D721Med (cell line): ENCODE results near the gene SPACA9.

Source experiments
- DNase-seq: peaks from one replicate; pipeline ENCODE4 v3.0.0; 2011; ENCODE audit warnings: low spot score; ENCODE audit not compliant: insufficient read length
- FAIRE-seq: peaks from 2 replicates; lab custom pipeline; 2011; peaks lifted over from hg19 to GRCh38; lab: Jason Lieb, UNC
- TF ChIP-seq, protein P1 (sequence below): IDR thresholded peaks from 2 replicates; pipeline ENCODE4 v1.5.1; 2012; ENCODE audit warnings: mild to moderate bottlenecking, control low read depth; ENCODE audit not compliant: insufficient read depth; ENCODE audit errors: missing control alignments

Gene SPACA9

DNA sequence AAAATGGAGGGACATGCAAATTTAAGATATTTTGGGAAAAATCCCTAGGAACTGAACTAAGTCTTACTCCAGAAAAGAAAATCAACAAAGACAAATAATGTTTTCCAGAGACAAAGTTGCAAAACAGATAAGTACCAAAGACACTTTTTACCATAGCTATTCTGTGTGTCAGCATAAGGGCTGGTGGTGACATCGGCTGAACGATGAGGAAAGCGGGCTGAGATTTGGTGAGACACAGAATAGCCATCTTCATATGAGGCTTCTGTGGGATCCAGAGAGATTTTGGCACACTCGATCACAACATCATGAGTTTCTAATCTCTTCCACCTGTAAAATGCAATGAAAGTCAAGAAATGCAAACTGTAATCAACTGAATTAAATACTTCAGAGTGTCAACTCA lies 33.4 kb downstream of the SPACA9 start:
- TF ChIP-seq, protein P1, sequence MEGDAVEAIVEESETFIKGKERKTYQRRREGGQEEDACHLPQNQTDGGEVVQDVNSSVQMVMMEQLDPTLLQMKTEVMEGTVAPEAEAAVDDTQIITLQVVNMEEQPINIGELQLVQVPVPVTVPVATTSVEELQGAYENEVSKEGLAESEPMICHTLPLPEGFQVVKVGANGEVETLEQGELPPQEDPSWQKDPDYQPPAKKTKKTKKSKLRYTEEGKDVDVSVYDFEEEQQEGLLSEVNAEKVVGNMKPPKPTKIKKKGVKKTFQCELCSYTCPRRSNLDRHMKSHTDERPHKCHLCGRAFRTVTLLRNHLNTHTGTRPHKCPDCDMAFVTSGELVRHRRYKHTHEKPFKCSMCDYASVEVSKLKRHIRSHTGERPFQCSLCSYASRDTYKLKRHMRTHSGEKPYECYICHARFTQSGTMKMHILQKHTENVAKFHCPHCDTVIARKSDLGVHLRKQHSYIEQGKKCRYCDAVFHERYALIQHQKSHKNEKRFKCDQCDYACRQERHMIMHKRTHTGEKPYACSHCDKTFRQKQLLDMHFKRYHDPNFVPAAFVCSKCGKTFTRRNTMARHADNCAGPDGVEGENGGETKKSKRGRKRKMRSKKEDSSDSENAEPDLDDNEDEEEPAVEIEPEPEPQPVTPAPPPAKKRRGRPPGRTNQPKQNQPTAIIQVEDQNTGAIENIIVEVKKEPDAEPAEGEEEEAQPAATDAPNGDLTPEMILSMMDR = no peak
- no peak for FAIRE-seq
- DNase-seq = no peak

DNA sequence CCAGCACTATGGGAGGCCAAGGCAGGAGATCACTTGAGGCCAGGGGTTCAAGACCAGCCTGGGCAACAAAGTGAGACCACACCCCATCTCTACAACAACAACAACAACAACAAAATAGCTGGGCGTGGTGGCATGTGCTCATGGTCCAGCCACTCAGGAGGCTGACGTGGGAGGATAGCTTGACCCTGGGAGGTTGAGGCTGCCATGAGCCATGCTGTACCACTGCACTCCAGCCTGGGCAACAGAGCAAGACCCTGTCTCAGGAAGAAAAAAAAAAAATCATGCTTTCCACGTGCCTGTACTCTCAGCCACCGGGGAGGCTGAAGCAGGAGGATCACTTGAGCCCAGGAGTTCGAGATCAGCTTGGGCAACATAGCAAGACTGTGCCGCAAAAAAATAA lies 36.2 kb downstream of the SPACA9 start:
- no peak for FAIRE-seq
- TF ChIP-seq, protein P1 = no peak
- no peak for DNase-seq

DNA sequence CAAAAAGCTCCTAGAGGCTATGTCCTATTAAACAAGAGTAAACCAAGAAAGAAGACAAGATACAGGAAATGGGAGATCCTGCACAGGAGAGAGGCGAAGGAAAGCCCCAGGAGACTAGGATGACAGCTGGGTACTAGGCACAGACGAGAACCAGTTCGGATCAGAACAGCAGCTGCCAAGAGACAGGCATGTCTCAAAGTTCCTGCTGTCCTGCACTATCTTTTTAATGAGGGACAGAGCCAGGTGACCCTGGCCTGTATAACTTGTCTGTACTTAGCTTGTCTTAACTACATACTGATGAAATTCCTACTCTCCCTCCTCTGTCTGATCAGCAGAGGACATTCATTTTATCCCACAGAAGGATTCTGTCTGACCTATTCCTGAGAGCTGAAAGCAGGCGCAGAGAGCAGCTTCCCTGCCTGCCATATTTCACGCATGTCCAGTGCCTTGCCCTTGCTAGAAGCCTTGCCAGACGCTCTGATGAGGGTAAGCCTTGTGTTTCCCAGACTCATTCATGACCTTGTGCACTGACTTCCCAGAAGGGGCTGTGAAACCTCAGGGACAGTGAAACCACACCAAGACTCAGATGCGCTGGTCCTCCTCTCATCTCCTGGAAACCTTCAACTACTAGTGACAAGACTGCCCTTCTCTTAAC lies 41.0 kb downstream of the SPACA9 start:
- DNase-seq (no peak), FAIRE-seq (no peak)
- TF ChIP-seq, protein P1 = no peak

DNA sequence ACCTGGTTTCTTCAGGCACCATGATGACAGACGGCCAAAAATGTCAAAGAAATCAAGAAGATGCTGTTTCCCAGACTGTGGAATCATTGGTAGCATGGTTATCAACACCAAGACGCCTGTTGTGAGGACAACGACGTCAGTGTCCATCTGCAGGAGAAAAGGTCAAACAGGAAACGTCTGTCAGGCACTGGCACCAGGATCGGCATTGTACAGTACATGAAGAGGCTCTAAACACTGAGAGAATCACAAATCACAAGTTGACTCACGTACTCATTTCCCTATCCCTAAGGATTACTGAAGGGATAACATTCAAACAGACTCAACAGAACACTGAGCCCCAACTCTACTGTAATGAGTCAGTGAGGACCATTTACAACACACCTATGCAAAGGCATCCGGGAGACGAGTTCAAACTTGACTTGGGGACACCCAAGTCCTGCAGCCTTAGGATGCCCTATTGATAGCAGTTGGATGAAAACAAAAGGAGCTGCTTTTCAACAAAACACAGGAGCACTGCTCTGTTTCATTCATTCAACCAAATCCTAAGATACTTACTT lies 44.7 kb downstream of the SPACA9 start:
- TF ChIP-seq, protein P1 = no peak
- FAIRE-seq = no peak
- DNase-seq = no peak

DNA sequence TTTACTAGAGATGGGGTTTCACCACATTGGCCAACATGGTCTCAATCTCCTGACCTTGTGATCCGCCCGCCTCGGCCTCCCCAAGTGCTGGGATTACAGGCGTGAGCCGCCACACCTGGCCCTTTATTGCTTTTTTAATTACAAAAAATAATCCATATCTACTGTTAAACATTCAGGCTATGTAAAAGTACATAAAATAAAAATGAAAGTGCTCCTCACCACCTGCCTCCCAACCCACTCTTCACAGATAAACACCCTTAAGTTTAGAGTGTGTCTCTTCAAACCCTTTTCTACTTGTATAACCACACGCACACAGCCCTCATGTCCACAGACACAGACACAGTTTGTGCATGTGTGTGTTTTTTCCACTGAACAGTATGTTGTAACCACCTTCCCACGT lies 49.0 kb downstream of the SPACA9 start:
- DNase-seq = no peak
- FAIRE-seq = no peak
- TF ChIP-seq, protein P1 = no peak

DNA sequence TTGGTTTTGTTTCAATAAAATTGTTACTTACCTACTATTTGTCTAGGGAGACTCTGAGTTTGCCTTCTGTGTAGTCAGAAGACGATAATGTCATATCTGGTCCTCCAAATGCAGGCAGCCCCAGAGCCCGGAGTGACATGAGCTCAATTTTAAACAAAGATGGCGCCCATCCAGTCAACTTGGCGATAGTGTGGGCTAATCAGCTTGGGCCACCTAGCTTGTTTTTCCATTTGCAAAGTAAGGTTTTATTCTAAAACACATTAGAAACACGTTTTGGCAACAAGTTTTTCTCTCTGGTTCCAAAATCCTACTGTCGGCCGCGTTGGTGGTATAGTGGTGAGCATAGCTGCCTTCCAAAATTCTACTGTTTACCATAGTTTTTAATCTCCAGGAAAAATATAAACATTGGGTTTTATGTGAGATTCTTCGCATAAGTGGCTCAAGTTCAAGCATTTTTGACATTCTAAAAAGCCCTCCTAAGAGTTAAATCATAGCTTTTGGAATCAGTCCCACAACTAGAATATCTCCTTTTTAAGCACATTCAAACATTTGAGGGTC lies 52.6 kb downstream of the SPACA9 start:
- TF ChIP-seq, protein P1 = no peak
- FAIRE-seq = no peak
- DNase-seq = no peak

DNA sequence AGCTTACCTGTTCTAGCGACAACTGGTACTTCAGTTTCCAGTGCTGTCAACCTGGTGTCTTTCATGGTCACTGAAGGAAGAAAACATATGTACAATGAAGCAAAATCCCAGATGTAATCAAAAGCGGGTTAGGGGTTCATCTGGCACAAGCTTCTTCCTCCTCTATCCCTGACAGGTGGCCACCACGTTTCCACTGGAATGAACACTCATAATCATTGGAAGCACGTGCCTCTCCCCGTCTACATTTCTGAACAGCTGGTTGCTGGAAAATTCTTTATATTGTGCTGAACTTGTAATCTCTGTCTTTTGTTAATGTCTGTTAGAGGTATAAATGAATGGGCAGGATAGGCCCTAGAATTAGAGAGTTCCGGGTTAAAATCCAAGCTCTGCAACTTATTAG lies 56.3 kb downstream of the SPACA9 start:
- TF ChIP-seq, protein P1 = no peak
- no peak for DNase-seq
- no peak for FAIRE-seq
